Uterus (tissue), 2 donors: ENCODE results near the gene CUL3.

Experiments used
- POLR2A ChIP-seq, 2 donors: fragments of 450-650 bp; IDR thresholded peaks; one replicate each; pipeline ENCODE4 v1.6.1; 2016; ENCODE audit warnings: antibody characterized with exemption in 2 of 2, mild to moderate bottlenecking in 1 of 2, moderate library complexity in 1 of 2
- TF ChIP-seq, protein P1 (sequence below), 4 experiments: fragments of 200-600 bp in 2 of 4; fragments of 450-650 bp in 2 of 4; sonication (generic) in 2 of 4; IDR thresholded peaks; one replicate each; pipeline ENCODE4 v1.5.1; 2016 to 2019; ENCODE audit warnings: antibody characterized with exemption in 4 of 4, mild to moderate bottlenecking in 2 of 4, moderate library complexity in 1 of 4

DNA sequence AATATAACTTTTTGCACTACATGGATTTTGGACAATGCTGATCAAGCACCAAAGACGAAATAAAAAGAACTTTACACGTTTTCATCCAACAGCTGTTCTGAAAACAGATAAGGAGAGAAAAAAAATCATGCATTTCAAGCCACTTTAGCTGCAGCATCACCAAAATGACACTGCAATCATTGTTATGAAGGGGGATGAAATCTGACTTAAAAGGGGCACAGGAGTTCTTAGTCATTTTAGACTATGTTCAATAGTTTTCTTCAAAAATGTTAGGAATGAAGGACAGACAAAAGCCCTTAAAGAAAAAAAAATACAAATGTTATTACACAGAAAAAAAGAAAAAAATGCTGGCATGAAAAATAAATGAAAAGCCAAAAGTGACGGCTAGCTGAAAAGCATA lies 71.2 kb downstream of the CUL3 start:
- TF ChIP-seq, protein P1, sequence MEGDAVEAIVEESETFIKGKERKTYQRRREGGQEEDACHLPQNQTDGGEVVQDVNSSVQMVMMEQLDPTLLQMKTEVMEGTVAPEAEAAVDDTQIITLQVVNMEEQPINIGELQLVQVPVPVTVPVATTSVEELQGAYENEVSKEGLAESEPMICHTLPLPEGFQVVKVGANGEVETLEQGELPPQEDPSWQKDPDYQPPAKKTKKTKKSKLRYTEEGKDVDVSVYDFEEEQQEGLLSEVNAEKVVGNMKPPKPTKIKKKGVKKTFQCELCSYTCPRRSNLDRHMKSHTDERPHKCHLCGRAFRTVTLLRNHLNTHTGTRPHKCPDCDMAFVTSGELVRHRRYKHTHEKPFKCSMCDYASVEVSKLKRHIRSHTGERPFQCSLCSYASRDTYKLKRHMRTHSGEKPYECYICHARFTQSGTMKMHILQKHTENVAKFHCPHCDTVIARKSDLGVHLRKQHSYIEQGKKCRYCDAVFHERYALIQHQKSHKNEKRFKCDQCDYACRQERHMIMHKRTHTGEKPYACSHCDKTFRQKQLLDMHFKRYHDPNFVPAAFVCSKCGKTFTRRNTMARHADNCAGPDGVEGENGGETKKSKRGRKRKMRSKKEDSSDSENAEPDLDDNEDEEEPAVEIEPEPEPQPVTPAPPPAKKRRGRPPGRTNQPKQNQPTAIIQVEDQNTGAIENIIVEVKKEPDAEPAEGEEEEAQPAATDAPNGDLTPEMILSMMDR (IDR thresholded peaks at IDR 0.05): no peak
- no peak for TF ChIP-seq POLR2A (IDR thresholded peaks at IDR 0.05)
